ENCODE data around the gene SBNO1. TPM values are rescaled to one million over a fixed set of nuclear protein-coding genes. Genes with fewer than 3 reads are reported as not detected.

The SBNO1 gene
- total and polyA plus RNA-seq, 2 donors (not counting 3 experiments of a cell fraction or from before 2014, with no cell fraction given): 4.8 to 34.2 TPM

- Histone ChIP-seq H3K36me3 (ENCODE audit: control insufficient read depth in 2 of 2, extremely low read depth in 1 of 2, insufficient read depth in 2 of 2, low read length in 2 of 2) (no peaks in the 10 kb centered on the region), H3K9me1 (replicated peaks; ENCODE audit: control insufficient read depth, extremely low read depth, insufficient read depth, low read length) (no peaks in the 10 kb centered on the region), H3K4me1 (ENCODE audit: control insufficient read depth, extremely low read depth, insufficient read depth, low read length) (peaks cover 13% of the 10 kb centered on the region), H3K9me3 (replicated peaks; ENCODE audit: control insufficient read depth, insufficient read depth, low read length) (no peaks in the 10 kb centered on the region), H3K4me3 (replicated peaks in 1 of 3; ENCODE audit: insufficient read depth in 1 of 3, low read depth in 1 of 3, low read length in 3 of 3) (peak overlapping the region; percentile 47 to 93 (median 79)), H3K79me2 (ENCODE audit: control insufficient read depth, insufficient read depth, low read length) (peaks cover 40% of the 10 kb centered on the region), H3K9ac (replicated peaks; ENCODE audit: extremely low read depth, insufficient read depth, low read length) (peak overlapping the region; percentile 90), H4K20me1 (replicated peaks; ENCODE audit: control insufficient read depth, extremely low read depth, insufficient read depth, low read length) (no peaks in the 10 kb centered on the region), H3K27ac (ENCODE audit: insufficient read depth, low read depth, low read length) (peak overlapping the region; percentile 75), H2AFZ (ENCODE audit: low read depth, low read length) (peak overlapping the region; percentile 72), H3K27me3 (ENCODE audit: control insufficient read depth in 2 of 2, insufficient read depth in 2 of 2, low read length in 2 of 2) (no peaks in the 10 kb centered on the region), H3K4me2 (ENCODE audit: insufficient read depth, low read length) (peak overlapping the region; percentile 72)
- CTCF ChIA-PET: interaction anchor here (0.6 to 3.0 kb wide), 26 partner anchors 9 to 218 kb away, joined by 3 to 51 read pairs (median 5); partner anchors contain the start of genes KMT5A, MPHOSPH9 and MTRFR
- dilution Hi-C loops (cut with MboI; ENCODE audit: extremely low pct_ligation_motif_present, low sequenced_read_pairs) (no loop called here), intact Hi-C loops (cut with micrococcal nuclease) (loop anchor here (1.0 to 2.0 kb wide), 4 partner anchors 19 to 94 kb away; partner anchors contain the start of genes CDK2AP1 and KMT5A)
- POLR2A ChIA-PET: interaction anchor here (0.6 to 1.6 kb wide), 5 partner anchors 19 to 694 kb away, joined by 3 to 12 read pairs (median 4); partner anchors contain the start of genes KMT5A, MPHOSPH9 and MTRFR
- FAIRE-seq (peak; percentile 97), DNase-seq (ENCODE audit: low read depth, low spot score) (peak; percentile 99)
- BruUV-seq (replicated peaks): TSS peak; percentile 88
- TF ChIP-seq, protein P1, sequence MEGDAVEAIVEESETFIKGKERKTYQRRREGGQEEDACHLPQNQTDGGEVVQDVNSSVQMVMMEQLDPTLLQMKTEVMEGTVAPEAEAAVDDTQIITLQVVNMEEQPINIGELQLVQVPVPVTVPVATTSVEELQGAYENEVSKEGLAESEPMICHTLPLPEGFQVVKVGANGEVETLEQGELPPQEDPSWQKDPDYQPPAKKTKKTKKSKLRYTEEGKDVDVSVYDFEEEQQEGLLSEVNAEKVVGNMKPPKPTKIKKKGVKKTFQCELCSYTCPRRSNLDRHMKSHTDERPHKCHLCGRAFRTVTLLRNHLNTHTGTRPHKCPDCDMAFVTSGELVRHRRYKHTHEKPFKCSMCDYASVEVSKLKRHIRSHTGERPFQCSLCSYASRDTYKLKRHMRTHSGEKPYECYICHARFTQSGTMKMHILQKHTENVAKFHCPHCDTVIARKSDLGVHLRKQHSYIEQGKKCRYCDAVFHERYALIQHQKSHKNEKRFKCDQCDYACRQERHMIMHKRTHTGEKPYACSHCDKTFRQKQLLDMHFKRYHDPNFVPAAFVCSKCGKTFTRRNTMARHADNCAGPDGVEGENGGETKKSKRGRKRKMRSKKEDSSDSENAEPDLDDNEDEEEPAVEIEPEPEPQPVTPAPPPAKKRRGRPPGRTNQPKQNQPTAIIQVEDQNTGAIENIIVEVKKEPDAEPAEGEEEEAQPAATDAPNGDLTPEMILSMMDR (IDR thresholded peaks at IDR 0.05; ENCODE audit: extremely low read depth in 1 of 2, insufficient read depth in 1 of 2, low read depth in 1 of 2, low read length in 2 of 2): peak; percentile 78 to 82
- TF ChIP-seq POLR2AphosphoS5 (IDR thresholded peaks at IDR 0.05; ENCODE audit: insufficient read depth, low read depth, low read length): peak; percentile 82
- no peak for TF ChIP-seq FOS (IDR thresholded peaks at IDR 0.05; ENCODE audit: borderline replicate concordance, insufficient read depth, low read length)
- TF ChIP-seq JUN (IDR thresholded peaks at IDR 0.05; ENCODE audit: borderline replicate concordance, insufficient read depth, insufficient read length, low read depth): no peak
- peak; percentile 85 for TF ChIP-seq POLR2A (IDR thresholded peaks at IDR 0.05; ENCODE audit: low read depth, low read length)
- TF ChIP-seq MAX (IDR thresholded peaks at IDR 0.05; ENCODE audit: insufficient read depth, insufficient read length): peak; percentile 86
- TF ChIP-seq GATA2 (IDR thresholded peaks at IDR 0.05; ENCODE audit: insufficient read depth, insufficient read length, low read depth, low read length): no peak
- peak; percentile 18 for TF ChIP-seq MYC (IDR thresholded peaks at IDR 0.05; ENCODE audit: low read depth, low read length)
- no peak for TF ChIP-seq EZH2 (IDR thresholded peaks at IDR 0.05; ENCODE audit: borderline replicate concordance, low read depth, low read length, severe bottlenecking)
Measured at GRCh38 chr12:123365025-123365917, 624 bp upstream of the SBNO1 start.
